GM18502 (cell line): ENCODE data around the gene SECTM1.
"Not testable (repeated sequence)": the region's sequence is repeated elsewhere in the genome, so short reads cannot be mapped to it uniquely, and the experiment has no call there.

Experiments
- ATAC-seq: cut with Tn5 transposase; IDR thresholded peaks from one replicate; pipeline ENCODE4 v1.9.1; 2021; ENCODE audit warnings: mild to moderate bottlenecking; ENCODE audit not compliant: unreplicated experiment, poor library complexity

Gene SECTM1

GRCh38 chr17:82333279-82334171 lies at the start of gene SECTM1:
TSS of gene SECTM1 (minus strand) at chr17:82333766. CDS start at chr17:82327240, 6,526 bp downstream.
- no peak for ATAC-seq

DNA sequence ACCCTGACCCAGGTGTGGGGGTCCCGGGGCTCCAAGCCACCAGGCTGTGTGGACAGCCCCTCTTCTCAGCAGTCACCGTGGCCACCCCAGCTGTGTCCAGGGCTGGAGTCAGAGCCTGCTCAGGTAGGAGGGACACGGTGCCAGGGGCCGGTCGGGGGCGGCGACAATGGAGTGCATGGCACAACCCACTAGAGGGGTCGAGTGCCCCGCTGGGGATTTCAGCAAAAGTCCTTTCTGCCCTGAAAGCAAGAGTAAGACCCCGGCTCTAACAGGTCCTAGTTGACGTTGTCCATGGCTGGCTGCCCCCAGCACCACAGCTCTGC lies 49.3 kb upstream of the SECTM1 start:
- no peak for ATAC-seq

- ATAC-seq, result not testable (repeated sequence)
Measured at GRCh38 chr17:82382220-82382932, 48.8 kb upstream of the SECTM1 start.

GRCh38 chr17:82381703-82382009 lies 48.1 kb upstream of the SECTM1 start:
- not testable (repeated sequence) for ATAC-seq

- ATAC-seq, result no peak
Measured at GRCh38 chr17:82380860-82381702, 47.5 kb upstream of the SECTM1 start.

GRCh38 chr17:82378741-82379021 lies 45.1 kb upstream of the SECTM1 start:
- no peak for ATAC-seq

GRCh38 chr17:82377924-82378740 lies 44.6 kb upstream of the SECTM1 start:
- no peak for ATAC-seq

DNA sequence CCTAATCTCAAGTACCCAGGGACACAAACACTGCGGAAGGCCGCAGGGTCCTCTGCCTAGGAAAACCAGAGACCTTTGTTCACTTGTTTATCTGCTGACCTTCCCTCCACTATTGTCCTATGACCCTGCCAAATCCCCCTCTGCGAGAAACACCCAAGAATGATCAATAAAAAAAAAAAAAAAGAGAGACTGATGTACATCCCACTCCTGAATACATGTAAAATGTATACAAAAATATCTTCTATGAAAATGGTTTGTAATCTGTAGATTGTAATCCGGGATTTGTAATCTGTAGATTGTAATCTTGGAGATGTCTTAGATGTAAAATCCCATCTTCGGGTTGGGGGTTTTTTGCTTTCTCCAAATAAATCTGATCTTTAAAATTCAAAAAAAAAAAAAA lies 43.7 kb upstream of the SECTM1 start:
- not testable (repeated sequence) for ATAC-seq

DNA sequence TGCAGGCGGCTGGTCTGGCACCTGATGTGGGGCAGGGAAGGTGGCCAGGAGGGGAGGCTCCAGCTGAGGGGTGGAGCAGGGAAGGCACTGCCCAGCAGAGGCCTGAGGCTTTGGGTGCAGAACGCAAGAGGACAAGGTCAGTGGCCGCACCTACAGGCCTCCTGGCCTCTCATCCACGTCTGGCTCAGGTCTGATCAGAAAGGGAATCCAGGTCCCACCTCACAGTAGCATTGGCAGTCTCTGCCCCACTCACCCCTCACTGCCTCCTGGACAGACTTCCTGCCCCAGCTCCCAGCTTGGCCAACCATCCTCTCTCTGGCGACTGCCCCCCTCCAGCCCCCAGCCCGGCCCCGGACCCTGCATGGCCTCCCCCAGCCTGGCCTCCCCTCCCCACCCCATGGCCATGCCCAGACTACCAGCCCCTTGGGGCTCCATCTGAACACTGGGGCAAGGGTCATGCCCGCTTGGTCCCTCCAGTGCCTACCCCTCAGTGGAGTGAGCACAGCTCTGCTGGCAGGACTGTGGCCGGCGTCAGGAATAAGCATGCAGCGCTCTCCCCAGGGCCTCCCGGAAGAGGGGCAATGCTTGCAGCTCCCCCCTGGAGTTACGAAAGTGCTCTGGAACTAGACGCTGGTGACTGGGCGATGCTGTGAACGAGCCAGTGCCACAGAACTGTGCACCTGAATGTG lies 42.6 kb upstream of the SECTM1 start:
- no peak for ATAC-seq

DNA sequence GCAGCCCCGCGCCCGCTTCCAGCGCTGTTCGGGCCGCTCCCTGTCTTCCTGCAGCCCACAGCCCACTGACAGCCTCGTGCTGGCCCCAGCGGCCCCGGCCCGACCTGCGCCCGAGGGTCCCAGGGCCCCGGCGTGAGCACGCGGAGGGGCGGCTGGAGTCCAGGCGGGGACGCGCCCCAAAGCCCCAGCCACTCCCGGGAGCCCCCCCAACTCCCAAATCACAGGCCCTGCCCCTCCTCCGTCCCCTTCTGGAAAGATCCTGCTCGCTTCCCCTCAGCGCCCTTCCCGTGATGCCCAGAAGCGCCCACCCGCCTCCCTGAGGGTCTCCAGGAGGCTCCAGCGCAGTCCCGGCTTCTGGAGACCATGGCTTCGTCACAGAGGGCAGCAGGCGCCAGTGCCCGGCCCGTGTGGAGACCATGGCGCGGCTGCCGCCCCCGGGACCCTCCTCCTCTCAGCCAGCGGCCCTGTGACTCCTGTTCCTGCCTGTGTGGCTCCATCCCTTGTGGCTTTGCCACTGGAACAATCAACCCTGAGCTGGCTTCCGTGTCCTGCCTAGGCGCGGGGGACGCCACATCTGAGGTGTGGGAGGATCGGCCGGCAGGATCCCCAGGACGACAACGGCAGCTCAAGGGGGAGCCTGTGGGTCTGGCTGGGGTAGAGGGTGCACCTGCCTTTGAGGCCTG lies 41.9 kb upstream of the SECTM1 start:
- no peak for ATAC-seq

GRCh38 chr17:82374626-82375331 lies 41.2 kb upstream of the SECTM1 start:
- ATAC-seq, result no peak

DNA sequence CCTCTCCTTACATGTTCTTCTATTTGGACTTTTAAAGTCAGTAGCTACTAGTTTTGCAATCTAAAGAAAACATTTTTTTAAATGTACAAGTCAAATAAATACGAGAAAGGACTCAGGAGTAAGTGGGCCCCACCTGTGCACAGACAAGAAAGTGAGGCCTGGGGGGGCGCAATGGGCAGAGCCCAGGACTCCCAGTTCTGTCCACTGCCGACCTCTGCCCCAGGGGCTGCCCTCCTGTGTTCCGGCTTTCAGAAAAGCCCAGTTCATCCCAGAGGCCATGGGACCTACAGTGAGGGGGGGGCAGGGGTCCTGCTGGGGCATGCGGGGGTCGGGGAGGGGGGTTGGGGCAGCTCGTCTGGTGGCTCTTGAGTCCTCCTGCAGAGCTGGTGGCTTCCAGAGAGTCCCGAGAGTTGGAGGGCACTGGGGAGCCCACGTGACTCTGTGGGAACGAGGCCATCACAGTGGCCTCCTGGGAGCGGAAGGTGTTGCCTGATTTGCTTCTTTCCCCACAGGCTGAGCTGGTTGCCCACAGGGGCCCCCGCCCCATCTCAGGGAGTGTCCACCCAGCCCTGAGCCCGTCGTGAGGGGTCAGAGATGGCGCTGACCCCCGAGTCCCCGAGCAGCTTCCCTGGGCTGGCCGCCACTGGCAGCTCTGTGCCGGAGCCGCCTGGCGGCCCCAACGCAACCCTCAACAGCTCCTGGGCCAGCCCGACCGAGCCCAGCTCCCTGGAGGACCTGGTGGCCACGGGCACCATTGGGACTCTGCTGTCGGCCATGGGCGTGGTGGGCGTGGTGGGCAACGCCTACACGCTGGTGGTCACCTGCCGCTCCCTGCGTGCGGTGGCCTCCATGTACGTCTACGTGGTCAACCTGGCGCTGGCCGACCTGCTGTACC lies 40.4 kb upstream of the SECTM1 start:
- no peak for ATAC-seq

DNA sequence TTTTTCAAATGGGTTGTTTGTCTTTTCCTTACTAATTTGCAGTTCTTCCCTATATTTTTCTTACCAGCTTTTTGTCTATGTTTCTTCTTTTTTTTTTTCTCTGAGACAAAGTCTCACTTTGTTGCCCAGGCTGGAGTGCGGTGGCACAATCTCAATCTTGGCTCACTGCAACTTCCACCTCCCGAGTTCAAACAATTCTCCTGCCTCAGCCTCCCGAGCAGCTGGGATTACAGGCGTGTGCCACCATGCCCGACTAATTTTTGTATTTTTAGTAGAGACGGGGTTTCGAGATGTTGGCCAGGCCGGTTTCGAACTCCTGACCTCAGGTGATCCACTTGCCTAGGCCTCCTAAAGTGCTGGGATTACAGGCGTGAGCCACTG lies 39.5 kb upstream of the SECTM1 start:
- not testable (repeated sequence) for ATAC-seq

DNA sequence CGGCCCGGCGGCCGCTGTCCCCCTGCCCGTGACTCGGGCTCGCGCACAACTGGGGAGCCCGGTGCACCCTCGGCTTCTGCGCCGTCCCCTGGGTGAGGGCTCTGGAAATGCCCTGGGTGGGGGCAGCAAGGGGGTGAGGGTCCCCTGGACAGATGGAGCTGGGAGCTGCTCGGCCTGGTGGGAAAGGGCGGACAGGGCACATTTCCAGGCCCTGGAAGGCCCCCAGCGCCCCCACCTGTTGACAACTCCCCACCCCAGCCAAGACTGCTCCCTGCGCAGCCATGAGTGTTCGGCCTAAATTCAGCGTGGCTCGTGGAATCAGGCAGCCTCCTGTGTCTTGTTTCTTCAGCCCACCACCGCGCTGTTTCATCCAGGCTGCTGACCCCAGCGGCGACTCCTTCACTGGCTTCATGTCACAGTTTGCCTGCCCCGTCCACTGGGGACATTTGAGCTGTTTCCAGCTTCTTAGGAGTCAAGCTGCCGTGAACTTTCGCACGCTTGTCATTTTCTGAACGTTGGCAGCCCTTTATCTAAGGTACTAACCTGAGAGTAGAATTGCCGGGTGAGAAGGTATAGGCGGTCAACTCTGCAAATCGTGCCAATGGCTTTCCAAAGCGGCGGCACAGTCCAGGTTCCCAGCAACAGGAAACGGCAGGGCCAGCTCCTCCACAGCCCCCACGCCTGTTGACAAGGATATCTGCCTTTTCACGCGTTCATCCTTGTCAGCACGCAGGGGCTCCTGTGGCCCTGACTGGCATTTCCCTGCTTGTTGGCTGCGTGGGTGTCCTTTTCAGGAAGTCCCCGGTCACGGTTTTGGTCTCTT lies 38.9 kb upstream of the SECTM1 start:
- ATAC-seq, result no peak

DNA sequence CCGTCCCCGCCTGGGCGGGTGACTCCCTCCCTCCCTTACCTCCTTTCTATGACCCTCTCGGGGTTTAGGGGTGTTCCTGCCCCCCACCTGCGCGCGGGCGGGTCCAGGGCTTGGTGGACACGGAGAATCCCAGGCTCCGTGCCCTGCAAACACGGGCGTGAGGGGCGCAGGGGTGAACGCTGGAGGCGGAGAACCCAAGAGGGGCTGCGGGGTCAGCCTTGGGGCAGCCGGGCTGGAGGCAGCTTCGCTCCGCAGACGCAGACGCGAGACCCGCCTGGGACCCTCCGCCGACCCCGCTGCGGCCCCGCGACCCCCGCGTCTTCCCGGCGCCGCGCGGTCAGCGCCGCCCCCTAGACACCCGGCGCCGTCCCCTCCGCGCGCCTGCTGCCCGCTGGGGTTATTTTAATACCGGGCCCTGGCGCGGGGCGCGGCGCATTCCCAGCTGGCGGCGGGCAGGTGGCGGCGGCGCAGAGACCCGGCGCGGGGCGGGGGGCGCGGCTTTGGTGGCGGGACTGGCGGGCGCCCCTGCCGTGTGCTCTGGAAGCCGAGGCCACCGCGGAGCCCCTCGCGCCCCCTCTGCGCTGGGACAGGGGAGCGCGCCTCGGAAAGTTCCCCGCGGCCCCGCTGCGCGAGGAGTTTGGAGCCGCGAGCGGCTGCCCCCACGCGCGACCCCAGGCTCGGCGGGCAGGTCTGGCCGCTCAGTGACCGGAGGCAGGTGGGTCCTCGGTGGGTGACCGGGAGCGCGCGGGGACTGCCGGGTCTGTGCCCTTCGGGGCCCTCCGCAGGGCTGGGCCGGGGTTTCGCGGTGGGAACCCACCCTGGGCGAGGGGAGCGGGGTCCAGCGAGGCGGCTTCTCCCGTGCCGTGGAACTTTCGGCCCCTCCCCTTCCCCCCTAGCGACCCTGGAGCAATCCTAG lies 38.0 kb upstream of the SECTM1 start, which contains the start of gene UTS2R:
Gene UTS2R (plus strand): TSS at position 433 of the 916 bp plus-strand sequence. CDS start 2,560 bp downstream, outside the sequence.
- ATAC-seq, result no peak
